NOMO-1 (cell line): Measurements from ENCODE around the gene AHSP.
"Not testable (repeated sequence)": the region's sequence is repeated elsewhere in the genome, so short reads cannot be mapped to it uniquely, and the experiment has no call there.

Experiments used
- DNase-seq, 2 experiments: peaks; one replicate each; lab custom pipeline; 2025; ENCODE audit not compliant: unreplicated experiment in 2 of 2; lab: John Stamatoyannopoulos, UW

The AHSP gene, protein sequence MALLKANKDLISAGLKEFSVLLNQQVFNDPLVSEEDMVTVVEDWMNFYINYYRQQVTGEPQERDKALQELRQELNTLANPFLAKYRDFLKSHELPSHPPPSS

DNA sequence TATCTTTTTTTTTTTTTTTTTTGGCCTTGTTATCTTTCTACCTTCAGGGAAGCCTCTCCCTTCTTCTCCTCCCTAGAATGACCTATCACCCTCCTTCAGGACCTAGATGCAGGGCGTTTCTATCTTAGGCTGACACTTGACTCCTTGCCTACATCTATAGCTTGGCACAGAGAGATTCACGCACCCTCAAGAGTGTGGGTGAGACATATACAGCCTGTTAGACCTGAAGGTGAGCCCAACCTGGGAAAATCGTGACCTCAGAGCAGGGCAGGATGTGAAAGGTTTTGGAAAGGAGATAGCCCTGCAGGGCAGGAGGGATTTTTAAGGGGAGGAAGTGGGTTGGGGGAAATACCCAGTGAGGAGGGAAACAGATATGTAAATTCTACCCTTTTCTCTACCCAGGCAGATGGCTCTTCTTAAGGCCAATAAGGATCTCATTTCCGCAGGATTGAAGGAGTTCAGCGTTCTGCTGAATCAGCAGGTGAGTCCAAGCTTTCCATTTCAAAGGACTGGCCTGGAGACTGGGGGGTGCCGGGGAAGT lies at the start of gene AHSP:
Gene AHSP (plus strand): TSS at position 167 of the 541 bp plus-strand sequence. CDS start 240 bp downstream, at position 407.
- DNase-seq: no peak

DNA sequence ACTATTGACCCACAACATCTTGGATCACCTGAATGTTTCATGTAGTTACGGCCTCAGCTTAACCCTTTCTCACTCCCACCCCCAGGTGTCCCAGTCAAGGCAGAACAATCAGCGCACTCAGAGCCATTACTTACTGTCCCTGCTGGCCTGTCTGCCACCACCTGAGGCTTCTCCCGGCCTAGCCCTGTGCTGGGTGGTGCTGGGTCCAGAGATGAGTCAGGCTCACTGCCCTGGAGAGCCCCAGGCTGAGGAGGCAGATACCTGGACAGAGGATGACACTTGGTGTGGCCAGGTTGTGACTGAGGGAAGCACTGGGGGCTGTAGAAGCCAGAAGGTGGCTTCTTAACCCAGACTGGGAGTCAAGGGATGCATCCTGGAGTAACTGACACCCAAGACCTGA lies 48.7 kb upstream of the AHSP start:
- no peak for DNase-seq

DNA sequence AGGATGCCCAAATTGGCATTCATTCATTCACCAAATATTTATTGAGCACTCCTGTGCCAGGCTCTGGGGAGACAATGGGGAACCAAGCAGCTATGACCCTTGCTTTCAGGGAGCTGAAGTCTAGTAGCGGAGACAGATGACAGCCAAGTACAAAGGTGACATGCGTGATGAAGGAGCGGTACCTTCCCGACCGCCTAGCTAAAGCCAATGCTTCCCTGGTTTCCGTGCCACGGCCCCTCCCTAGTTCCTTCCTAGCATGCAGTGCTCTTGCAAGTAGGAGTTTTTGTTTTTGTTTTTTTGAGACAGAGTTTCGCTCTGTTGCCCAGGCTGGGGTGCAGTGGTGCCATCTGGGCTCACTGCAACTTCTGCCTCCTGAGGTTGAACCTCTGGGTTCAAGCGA lies 47.9 kb upstream of the AHSP start:
- no peak for DNase-seq

DNA sequence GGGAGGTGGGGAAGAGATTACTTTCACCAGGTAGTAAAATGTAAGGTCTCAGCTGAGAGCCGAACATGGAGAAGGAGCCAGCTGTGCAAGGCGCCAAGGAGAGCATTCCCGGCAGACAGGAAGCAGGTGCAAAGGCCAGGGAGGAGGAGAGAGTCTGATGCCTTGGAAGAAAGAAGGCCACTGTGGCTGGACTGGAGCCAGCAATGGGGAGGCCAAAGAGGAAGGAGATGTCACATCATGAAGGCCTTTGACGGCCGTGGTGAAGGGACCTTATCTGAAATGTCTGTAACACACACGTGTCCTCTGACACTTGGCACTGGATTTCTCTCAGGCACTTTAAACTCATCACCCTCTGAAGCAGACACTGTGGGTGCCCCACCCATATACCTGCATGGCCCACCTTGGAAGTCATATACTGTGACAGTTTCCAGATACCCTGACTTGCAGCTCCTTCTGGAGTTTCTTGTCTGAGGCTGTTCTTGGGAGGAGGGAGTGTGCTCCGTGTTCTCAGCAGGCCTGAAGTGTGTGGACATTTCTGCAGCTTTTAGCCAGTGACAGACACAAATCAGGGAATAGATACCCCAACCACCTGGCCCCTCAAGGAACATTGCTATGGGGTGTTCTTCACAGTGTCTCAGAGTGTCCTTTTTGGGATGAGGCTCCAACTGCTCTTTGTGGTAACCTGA lies 46.7 kb upstream of the AHSP start:
- DNase-seq: no peak

DNA sequence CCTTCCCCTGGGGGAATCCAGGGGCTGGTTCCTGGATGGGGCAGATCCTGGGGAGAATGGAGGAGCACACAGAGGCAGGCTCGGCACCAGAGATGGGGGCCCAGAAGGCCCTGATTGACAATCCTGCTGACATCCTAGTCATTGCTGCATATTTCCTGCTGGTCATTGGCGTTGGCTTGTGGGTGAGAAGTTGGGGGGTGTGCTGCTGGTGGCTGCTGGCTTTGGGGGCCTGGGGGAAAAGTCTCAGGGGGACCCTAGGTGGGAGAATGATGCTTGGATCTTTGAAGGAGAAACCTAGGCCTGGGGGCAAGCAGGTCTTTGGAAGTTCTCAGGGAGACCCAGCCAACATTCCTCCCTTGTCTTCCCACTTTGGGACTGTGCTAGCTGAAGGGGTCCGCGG lies 44.6 kb upstream of the AHSP start, which contains the start of gene SLC5A2:
Gene SLC5A2 (plus strand): TSS at position 43 of the 400 bp plus-strand sequence. CDS start 14 bp downstream, at position 57.
- no peak for DNase-seq

DNA sequence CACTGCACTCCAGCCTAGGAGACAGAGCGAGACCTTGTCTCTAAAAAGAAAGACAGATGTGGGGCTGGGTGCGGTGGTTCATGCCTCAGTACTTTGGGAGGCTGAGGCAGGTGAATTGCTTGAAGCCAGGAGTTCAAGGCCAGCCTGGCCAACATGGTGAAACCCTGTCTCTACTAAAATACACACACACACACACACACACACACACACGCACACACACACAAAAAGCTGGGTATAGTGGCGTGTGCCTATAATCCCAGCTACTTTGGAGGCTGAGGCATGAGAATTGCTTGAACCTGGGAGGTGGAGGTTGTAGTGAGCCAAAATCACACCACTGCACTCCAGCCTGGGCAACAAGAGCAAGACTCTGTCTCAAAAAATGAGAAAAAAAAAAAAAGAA lies 43.7 kb upstream of the AHSP start:
- not testable (repeated sequence) for DNase-seq

DNA sequence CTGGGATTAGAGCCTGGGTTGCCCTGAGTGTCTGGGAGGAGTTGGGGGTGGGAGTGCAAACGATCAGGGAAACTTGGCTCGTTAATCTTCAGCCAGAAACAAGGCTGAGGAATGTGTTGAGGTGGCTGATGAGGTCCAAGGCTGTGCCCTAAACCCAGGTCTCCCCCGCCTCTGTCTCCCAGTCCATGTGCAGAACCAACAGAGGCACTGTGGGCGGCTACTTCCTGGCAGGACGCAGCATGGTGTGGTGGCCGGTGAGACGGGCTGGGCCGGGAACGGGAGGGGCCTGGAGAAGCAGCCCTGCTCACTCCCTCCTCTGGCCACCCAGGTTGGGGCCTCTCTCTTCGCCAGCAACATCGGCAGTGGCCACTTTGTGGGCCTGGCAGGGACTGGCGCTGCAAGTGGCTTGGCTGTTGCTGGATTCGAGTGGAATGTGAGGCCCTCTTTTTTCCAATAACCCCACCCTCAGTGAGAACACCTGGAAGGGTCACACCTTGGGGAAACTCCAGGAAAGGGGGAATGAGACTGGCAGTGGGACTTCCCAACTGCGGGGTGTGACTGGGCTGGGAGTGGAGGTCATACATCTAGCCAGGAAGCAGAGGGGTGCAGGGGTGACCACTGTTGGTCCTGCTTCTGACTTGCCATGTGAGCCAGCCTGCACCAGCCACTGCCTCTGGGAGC lies 43.1 kb upstream of the AHSP start:
- no peak for DNase-seq

DNA sequence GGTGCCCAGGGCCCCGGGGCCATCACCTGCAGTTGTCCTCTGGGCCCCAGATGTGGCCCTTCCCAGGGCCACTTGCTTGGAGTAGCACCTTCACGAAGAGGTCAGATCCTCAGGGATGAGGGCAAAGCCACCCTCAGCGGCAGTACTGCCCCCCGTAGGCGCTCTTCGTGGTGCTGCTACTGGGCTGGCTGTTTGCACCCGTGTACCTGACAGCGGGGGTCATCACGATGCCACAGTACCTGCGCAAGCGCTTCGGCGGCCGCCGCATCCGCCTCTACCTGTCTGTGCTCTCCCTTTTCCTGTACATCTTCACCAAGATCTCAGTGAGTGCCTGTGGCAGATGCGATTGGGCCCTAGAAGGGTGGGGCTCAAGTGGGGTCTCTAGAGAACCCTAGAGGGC lies 42.1 kb upstream of the AHSP start:
- no peak for DNase-seq

DNA sequence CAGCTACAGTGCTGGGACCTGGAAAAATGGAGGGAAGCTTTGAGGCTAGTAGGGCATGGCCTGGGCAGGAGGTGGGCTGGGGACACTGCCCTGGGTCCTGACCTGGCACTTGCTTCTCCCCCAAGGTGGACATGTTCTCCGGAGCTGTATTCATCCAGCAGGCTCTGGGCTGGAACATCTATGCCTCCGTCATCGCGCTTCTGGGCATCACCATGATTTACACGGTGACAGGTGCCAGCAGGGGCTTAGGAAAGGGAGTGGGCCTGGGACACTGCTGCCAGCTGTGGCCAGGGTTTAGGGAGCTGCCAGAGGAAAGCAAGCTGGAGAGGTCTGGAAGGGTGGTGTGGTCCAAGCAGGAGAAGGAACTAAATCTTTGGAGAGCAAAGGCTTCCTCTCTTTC lies 41.7 kb upstream of the AHSP start:
- DNase-seq: no peak

DNA sequence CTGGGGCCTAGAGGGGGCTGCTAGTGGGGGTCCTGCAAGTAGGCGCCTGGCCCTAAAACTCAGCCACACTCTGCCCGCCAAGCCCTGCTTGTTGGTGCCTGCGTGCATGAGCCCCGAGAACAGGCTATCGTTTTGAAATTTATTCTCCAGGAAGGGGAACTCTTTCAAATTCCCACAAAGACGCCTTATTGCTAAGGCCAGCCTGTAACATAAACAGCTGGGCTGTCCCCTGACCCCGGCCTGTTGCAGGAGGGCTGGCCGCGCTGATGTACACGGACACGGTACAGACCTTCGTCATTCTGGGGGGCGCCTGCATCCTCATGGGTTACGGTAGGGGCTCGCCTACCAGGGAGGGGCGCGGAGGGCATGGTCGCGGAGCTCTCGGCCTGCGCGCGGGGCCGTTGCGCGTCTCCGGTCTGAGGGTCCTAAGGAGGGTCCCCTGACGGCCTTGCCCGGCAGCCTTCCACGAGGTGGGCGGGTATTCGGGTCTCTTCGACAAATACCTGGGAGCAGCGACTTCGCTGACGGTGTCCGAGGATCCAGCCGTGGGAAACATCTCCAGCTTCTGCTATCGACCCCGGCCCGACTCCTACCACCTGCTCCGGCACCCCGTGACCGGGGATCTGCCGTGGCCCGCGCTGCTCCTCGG lies 40.5 kb upstream of the AHSP start:
- peak in 1 of 2 experiments; percentile 19 for DNase-seq

DNA sequence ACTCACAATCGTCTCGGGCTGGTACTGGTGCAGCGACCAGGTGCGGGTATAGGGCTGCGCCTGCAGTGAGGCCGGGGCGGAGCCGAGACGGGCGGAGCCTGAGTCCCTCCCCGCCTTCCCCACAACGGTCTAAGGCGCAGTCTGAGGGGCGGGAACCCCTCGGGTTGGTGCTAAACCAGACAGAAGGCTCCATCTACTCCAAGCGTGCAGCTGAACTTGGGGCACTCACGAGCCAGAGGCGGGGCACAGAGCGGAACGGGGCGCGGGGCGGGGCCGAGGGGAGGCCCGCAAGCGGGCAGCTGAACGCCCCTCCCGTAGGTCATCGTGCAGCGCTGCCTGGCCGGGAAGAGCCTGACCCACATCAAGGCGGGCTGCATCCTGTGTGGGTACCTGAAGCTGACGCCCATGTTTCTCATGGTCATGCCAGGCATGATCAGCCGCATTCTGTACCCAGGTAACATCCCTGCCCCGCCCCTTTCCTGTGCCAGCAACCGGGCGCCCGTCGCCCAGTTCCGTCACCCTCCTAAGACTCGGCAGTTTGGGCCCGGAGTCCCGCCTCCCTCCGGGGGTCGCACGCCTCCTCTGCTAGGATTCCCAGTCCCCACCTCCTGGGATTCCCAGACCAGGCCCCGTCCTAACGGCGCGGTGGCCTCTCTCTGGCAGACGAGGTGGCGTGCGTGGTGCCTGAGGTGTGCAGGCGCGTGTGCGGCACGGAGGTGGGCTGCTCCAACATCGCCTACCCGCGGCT lies 39.8 kb upstream of the AHSP start:
- DNase-seq: peak; percentile 45 to 69

DNA sequence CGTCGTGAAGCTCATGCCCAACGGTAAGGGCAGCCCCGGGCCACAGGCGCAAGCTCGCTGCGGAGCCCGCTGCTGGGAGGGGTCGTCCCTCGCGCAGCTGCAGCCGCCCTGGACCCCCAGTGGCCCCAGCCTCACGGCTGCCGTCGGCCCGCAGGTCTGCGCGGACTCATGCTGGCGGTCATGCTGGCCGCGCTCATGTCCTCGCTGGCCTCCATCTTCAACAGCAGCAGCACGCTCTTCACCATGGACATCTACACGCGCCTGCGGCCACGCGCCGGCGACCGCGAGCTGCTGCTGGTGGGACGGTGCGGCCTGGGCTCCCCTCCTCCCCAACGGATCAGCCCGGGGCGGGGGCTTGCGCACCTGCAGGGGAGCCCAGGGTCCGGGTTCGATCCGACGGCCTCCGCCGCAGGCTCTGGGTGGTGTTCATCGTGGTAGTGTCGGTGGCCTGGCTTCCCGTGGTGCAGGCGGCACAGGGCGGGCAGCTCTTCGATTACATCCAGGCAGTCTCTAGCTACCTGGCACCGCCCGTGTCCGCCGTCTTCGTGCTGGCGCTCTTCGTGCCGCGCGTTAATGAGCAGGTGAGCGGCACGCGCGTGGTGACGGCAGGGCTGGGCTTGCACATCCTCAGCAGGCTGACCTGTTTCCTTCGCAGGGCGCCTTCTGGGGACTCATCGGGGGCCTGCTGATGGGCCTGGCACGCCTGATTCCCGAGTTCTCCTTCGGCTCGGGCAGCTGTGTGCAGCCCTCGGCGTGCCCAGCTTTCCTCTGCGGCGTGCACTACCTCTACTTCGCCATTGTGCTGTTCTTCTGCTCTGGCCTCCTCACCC lies 39.0 kb upstream of the AHSP start:
- no peak for DNase-seq

DNA sequence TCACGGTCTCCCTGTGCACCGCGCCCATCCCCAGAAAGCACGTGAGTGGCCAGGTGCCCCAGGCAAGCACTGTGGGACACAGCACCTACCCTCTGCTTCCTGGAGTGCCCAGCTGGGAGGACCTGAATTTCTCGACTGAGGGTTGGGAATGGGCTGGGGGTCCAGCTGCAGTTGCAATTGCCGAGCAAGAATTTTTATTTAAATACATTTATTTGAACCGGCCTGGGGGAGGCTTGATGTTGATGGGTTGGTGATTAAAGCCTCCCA lies 38.5 kb upstream of the AHSP start:
- no peak for DNase-seq

DNA sequence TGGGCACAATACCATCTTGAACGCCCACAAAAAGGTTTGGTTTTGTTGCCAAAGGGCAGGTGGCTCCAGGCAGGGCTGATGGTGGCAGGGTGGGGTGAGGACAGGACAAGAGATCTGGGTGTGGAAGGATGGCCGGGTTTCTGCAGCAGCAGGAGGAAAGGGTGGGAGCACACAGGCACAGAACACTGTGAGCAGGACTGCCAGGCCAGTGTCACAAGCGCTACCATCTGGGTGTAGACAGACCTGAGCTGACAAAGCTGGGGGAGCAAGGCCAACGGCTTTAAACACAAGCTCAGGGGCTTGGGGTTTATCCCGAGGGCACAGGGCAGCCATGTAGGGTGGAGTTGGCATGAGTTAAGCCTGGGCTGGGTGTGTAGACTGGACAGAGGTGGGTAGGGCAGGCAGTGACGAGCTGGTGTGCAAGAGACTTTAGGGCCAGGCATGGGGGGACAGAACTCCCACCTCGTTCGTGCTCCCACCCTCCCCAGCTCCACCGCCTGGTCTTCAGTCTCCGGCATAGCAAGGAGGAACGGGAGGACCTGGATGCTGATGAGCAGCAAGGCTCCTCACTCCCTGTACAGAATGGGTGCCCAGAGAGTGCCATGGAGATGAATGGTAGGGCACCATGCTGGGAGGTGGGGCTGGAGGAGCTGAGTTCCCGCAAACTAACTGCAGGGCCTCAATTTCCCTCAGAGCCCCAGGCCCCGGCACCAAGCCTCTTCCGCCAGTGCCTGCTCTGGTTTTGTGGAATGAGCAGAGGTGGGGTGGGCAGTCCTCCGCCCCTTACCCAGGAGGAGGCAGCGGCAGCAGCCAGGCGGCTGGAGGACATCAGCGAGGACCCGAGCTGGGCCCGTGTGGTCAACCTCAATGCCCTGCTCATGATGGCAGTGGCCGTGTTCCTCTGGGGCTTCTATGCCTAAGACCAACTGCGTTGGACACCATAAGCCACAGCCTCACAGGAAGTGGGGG lies 37.8 kb upstream of the AHSP start:
- no peak for DNase-seq

DNA sequence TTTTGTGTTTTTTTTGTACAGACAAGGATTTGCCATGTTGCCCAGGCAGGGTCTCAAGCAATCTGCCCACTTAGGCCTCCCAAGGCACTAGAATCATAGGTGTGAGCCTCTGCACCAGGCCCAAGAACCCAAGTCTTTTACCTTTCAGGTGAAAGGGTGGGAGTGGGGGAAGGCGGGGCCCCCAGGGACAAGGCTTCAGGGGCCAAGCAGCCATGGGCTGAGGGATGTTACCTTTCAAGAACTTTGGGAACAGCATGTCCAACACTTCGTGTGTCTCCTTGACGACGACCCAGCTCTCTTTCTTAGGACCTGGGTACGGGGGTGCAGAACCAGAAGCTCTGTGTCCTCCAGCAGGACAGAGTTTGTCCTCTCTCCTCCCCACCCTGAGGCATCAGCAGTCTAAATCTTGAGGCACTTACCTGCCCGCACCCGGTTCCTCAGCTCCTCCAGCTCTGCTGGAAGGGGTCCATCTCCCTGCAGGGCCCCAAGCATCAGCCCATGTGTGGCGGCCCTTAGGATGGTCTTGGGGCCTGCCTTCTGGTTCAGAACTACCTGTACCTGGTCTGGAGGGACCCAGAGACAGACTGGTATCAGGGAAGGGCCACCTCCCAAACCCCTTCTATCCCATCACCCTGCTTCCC lies 35.8 kb upstream of the AHSP start:
- DNase-seq: no peak

DNA sequence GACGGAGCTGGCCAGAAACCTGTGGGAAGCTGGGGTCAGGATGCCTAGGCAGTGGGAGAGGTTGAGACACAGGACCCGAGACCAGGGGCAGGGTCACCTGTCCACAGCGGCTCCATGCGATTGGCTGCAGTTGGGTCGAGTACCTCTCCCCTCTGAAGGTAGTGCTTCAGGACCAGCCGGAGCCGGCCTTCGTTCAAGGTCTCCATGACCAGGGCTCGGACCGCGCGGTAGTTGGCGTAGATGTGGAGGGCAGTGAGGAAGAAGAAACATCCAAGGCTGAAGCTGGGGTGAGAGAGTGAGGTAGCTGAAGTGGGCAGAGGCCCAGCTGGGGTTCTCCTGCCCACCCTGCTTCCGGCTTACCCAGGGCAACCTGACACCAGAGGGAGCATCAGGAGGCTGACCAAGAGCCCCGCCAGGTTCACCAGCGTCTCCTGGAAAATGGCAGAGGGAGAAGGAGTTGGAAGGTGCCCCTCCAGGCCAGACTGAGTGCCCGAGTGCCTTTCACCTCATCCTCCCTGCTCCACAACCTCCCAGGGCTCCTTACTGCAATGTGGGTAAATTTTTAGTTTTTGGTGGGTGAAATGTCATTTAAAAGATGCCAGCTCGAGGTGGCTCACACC lies 34.1 kb upstream of the AHSP start:
- DNase-seq: no peak

DNA sequence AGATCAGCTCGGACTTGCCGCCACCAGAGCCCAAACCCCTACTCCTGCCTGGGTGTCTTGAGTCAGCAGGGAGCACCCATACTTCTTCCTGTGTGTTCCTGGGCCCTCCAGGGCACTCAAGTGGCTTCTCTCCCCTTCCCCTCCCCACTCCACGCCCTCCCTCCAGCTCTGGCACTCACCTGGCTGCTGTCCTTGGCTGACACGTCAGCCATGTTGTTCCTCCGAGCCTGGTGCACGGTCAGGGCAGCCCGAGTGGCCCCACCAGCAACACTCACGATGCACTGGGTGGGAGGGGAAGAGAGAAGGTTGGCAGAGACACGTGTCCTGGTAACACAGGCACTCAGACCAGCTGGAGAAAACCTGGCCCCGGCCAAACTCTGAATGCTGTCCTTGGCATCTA lies 31.0 kb upstream of the AHSP start:
- no peak for DNase-seq

DNA sequence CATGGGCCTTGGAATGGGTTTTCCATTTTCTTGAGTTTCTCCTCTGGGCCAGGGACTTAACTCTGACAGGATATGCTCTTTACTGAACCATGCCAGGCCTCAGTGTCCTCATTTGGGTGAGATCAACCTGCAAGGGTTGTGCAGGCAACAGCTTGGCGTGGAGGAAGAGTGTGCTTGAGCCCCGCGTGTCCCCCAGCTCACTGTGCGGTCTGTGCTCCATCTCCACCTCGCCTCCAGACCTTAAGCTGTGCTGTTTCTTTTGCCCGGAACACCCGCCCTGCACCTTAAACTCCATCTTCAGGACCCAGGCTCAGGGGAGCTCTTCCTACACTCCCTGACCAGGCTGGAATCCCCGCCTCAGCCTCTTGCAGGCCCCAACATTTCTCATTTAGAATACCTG lies 29.2 kb upstream of the AHSP start:
- no peak for DNase-seq
